NB4 (cell line): ENCODE measurements around the gene AQP12A.

Experiments
- MYC ChIP-seq: IDR thresholded peaks from 2 replicates; pipeline ENCODE4 v1.6.1; 2011; ENCODE audit warnings: low read depth, low read length
- POLR2A ChIP-seq: IDR thresholded peaks from 2 replicates; pipeline ENCODE4 v1.6.1; 2011; ENCODE audit warnings: mild to moderate bottlenecking; ENCODE audit not compliant: insufficient read length; ENCODE audit errors: extremely low read depth
- TF ChIP-seq, protein P1 (sequence below): IDR thresholded peaks from one replicate; pipeline ENCODE4 v1.5.1; 2012; ENCODE audit warnings: low read depth, low read length
- TF ChIP-seq, protein P2 (sequence below): IDR thresholded peaks from 2 replicates; pipeline ENCODE4 v1.6.1; 2011; ENCODE audit warnings: low read depth, low read length

- TF ChIP-seq, protein P1, sequence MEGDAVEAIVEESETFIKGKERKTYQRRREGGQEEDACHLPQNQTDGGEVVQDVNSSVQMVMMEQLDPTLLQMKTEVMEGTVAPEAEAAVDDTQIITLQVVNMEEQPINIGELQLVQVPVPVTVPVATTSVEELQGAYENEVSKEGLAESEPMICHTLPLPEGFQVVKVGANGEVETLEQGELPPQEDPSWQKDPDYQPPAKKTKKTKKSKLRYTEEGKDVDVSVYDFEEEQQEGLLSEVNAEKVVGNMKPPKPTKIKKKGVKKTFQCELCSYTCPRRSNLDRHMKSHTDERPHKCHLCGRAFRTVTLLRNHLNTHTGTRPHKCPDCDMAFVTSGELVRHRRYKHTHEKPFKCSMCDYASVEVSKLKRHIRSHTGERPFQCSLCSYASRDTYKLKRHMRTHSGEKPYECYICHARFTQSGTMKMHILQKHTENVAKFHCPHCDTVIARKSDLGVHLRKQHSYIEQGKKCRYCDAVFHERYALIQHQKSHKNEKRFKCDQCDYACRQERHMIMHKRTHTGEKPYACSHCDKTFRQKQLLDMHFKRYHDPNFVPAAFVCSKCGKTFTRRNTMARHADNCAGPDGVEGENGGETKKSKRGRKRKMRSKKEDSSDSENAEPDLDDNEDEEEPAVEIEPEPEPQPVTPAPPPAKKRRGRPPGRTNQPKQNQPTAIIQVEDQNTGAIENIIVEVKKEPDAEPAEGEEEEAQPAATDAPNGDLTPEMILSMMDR: no peak
- TF ChIP-seq POLR2A (no peak), MYC (no peak)
- TF ChIP-seq, protein P2, sequence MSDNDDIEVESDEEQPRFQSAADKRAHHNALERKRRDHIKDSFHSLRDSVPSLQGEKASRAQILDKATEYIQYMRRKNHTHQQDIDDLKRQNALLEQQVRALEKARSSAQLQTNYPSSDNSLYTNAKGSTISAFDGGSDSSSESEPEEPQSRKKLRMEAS: no peak
Measured at GRCh38 chr2:240707043-240707756, 15.5 kb downstream of the AQP12A start.
